ENCODE measurements around the gene PWWP2A.
"Not testable (repeated sequence)": the region's sequence is repeated elsewhere in the genome, so short reads cannot be mapped to it uniquely, and the experiment has no call there.

PWWP2A gene

DNA sequence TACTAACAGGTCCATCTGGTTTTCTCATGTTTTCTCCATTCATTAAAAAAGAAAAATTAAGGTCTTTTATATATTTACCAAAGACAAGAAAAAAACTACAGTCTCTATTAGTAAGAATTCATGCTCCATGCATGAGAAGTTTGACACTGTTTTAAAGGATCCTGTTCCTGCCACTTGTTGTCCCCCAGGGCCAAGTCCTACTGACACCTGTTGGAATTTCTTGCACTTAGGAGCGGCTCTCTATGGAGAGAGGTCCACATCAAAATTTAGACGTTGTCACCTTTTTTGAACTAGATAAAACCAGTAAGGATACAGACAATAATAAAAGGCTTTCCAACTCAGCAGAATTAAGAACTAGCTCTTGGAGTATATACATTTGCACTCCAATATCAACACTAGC lies 42.3 kb downstream of the PWWP2A start:
- DNase-seq (ENCODE audit: low read depth), result no peak

DNA sequence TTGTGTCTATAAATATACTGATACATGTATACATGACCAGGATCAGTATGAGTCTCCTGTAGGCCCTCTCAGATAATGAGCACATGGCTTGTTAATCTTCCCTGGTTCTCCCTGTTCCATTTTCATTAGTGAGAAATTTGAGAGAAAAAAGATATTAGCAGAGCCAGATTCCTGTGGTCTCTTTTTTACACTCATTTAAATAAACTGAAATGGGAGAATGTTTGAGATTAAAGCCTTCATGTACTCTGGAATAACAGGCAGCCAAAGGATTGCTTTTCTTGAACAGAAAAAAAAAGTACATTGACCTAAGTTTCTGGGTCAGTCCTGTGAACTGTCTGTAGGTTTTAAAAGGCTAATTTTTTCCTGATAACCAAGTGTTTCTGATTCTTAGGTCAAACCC lies 44.2 kb downstream of the PWWP2A start:
- DNase-seq (ENCODE audit: low read depth), result no peak

DNA sequence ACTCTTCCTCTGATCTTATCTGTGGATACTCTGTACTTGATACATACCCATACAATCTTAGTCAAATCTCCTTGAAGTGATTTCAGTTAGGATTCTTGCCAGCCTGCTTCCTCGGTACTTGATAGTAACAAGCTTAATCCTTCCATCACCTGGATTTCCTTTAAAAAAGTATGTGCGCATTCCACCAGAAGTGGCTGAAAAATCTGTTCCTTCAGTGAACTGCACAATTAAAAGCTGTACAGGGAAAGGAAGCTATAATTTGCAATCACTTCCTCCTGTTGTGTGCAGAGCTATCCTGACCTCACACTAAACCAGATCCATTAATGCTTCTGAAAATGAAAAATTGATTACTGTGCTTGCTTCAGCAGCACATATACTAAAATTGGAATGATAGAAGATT lies 47.3 kb downstream of the PWWP2A start:
- DNase-seq (ENCODE audit: low read depth), result no peak

DNA sequence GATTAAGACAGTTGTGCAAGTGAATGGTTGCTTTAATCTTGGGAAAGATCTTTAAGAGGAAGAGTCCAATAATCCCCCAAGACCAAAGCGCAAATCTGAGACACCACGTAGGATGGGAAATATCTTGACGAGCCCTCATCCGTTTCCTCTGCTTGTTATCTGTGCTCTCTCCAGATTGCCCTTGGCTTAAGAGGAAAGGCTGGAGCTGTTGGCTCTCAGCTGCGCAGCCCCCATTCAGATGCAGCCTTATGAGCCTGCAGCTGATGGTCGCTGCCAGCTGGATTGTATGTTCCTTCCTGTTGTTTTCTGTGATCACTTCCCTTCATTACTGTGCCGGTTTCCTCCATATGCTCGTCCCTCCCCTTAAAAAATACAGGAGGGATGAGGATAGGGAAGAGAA lies 47.7 kb downstream of the PWWP2A start:
- no peak for DNase-seq (ENCODE audit: low read depth)

- DNase-seq (ENCODE audit: low read depth), result not testable (repeated sequence)
Measured at GRCh38 chr5:160069120-160069519, 50.1 kb downstream of the PWWP2A start.

DNA sequence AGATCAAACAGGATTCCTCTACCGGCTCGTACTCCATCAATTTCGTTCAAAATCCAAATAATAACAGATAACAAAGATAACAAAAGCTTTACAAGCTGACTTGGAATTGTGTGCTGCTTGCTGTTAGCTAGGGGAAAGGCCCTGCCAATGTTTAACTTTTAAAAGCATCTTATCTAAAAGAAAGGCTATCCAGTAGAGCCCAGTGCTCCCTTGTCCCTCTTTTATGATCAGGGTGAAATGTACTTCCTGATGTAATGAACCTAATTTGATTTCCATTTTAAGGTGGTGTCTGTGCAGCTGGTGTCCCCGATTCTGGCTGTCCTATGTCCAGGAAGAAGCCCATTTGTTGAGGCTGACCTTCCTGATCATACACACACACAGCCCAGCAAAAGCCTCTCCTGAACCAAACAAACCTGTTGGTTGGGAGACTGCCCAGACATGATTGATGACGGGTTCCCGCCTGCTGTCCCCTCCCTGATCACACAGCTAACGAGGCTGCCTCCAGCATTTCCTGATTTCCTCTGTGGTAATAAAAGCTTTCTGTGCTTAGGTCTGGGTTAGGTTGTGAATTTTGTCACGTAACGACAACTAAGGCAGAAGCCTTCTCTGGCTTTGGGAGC lies 54.1 kb downstream of the PWWP2A start:
- DNase-seq (ENCODE audit: low read depth), result no peak

DNA sequence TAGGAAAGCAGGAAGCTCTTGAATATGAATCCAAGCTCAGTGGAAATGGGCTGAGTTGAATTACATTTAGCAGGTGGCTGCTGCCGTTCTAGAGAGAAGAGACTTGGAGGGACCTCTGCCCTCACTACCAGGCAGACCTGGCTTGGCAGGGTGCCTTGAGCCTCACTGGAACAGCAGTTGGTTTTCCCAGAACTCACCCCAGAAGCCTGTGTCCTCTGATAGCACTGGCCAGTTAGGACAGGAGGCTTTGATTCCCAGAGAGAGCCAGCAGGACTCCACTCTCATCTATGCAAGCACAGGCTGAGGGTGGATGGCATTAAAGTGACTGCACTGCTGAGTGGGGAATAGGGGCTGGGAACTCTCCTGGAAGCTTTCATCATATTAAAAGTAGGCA lies 54.8 kb downstream of the PWWP2A start:
- no peak for DNase-seq (ENCODE audit: low read depth)

DNA sequence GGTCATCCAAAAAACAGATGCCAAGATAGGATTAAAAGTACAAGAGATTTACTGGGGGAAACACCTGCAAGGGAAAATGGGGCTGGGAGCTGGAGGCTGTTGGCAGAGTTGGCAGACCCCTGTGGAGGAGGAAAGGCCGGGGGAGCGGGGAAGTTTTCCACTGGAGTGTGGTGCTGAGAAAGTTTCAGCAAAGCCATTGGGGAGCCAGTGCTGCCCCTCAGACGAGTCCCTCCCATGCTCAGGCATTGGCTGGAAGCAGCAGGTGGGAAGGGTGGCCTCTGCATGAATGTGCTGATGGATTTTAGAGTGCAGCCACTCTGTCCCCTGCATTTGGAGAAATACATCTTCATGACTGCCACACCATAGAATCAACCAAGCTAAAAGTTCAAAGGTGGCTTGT lies 57.5 kb downstream of the PWWP2A start:
- no peak for DNase-seq (ENCODE audit: low read depth)

DNA sequence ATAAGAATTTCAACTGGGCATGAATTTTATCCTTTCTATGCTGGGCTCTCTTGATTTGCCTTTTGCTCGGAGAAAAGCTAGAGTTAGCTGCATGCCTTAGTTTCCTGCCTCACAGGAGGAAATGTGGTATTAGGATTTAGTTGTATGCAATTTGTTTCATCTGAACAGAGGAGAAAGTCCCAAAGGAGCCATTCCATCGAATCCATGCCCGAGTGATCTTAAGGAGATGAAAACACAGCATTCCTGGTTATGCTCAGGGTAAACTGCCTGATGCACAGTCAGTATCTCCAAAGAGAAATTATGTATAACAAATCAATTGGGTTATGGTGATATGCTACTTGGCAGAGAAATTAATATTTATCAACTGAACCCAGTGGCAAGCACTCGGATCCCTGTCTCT lies 59.2 kb downstream of the PWWP2A start:
- DNase-seq (ENCODE audit: low read depth), result no peak

- DNase-seq (ENCODE audit: low read depth), result no peak
Measured at GRCh38 chr5:160057256-160057655, 62.0 kb downstream of the PWWP2A start.

DNA sequence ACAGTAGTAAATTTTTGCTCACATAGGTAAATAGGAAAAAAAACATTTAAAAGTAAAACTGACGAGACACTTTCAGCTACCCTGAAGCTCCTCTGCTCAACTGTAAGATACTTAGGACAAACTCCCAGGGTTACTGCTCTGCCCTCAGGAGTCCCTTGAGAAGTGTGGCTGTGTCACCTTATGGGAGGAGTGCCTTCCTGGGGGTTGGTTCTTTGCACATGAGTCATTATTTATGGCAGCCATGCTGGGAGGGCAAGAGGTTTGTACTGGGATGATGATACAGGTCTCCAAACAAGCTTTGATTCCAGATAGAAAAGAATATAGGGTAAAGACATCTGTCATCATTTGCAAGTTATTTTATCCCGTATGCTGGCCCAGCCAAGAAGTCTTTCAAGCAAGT lies 64.4 kb downstream of the PWWP2A start:
- no peak for DNase-seq (ENCODE audit: low read depth)

GRCh38 chr5:160054047-160054446 lies 65.2 kb downstream of the PWWP2A start:
- no peak for DNase-seq (ENCODE audit: low read depth)

DNA sequence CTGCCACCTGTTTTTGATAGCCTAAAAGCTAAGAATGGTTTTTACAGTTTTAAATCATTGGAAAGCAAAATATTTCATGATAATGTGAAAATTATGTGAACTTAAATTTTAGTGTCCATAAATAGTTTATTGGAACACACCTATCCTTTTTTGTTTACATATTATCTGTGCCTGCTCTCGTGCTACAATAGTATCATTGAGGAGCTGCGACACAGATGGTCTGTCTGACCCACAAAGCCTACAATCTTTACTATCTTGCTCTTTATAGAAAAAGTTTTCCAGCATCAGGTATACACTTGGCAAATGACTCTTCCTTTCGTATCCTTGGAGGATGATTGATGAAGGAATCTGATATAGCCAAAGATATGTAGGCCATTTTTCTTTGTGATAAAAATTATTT lies 70.2 kb downstream of the PWWP2A start:
- no peak for DNase-seq (ENCODE audit: low read depth)

DNA sequence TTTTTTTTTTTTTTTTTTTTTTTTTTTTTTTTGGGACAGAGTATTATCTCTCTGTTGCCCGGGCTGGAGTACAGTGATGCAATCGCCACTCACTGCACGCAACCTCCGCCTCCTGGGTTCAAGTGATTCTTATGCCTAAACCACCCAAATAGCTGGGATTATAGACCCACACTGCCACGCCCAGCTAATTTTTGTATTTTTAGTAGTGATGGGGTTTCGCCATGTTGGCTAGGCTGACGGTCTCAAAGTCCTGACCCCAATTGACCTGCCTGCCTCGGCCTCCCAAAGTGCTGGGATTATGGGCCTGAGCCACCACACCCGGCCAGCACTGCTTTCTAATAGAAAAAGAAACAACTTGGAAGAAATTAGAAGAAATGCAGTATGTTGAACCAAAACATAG lies 71.1 kb downstream of the PWWP2A start:
- no peak for DNase-seq (ENCODE audit: low read depth)

DNA sequence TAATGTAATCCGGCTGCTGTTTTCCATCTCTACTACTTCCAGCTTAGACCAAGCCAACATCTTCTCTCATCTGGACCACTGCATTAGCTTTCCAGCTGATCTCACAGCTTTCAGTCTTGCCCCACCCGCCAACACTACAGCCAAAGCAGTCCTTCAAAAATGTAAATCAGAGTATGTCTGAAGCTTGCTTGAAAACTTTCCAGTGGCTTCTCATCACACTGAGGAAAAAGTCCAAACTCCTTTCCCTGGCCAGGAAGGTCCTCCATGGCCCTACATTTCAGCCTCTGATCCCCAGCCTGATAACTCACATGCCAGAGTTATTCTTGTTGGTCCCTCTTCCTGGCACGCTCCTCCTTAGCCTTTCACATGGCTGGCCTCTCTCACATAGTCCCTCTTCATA lies 71.8 kb downstream of the PWWP2A start:
- no peak for DNase-seq (ENCODE audit: low read depth)

DNA sequence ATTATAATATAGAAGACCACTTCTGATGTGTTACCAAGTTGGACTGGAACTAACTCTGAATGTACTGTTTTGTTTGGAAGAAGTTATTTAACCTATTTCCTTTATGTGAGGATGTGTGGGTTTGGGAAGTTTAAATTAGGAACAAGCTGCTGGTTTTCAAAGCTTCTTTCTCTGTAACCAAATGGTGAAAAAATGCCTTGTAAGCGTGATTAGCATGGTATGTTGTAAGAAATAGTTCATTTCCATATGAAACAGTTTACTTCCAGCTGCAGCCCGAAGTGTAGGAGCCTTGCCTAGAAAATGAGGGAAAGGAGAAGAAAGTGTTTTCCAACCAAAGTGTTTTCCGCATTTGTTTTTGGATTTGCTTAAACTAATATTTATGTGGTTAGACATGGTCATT lies 74.3 kb downstream of the PWWP2A start:
- DNase-seq (ENCODE audit: low read depth), result no peak

- no peak for DNase-seq (ENCODE audit: low read depth)
Measured at GRCh38 chr5:160044391-160044804, 74.9 kb downstream of the PWWP2A start.

- no peak for DNase-seq (ENCODE audit: low read depth)
Measured at GRCh38 chr5:160042671-160043070, 76.6 kb downstream of the PWWP2A start.
